PC-9 (cell line): ENCODE measurements around the gene CEACAM4.

Source experiments
- CTCF ChIP-seq: fragments of 200-600 bp; sonication (generic); conservative IDR thresholded peaks from 2 replicates; pipeline ENCODE4 v1.6.1; 2017; ENCODE audit warnings: mixed run types, antibody characterized with exemption, mild to moderate bottlenecking, moderate library complexity
- EZH2 ChIP-seq: fragments of 200-600 bp; sonication (generic); IDR thresholded peaks from 2 replicates; pipeline ENCODE4 v1.8.0; 2017; ENCODE audit warnings: antibody characterized with exemption, low read depth

- TF ChIP-seq CTCF (peak; percentile 47), EZH2 (no peak)
Observed at GRCh38 chr19:41646589-41647204, 19.8 kb upstream of the CEACAM4 start.
